Stimulated activated naive CD8-positive, alpha-beta T cell treated with anti-CD3 and anti-CD28 coated beads, Interleukin-15, Interleukin-2, amounts not matched to agents 100 ng/mL and 50 ng/mL, for 24 hours (primary cell): ENCODE measurements around the gene LIX1L.

Experiments
- H3K27ac Mint-ChIP-seq: one replicate; pipeline ENCODE4 v1.8.0; 2021; ENCODE audit warnings: mild to moderate bottlenecking, mixed read lengths
- H3K27me3 Mint-ChIP-seq: one replicate; pipeline ENCODE4 v1.8.0; 2021; ENCODE audit warnings: mixed read lengths
- H3K36me3 Mint-ChIP-seq: one replicate; pipeline ENCODE4 v1.8.0; 2021; ENCODE audit warnings: low read depth, mixed read lengths
- H3K4me1 Mint-ChIP-seq: one replicate; pipeline ENCODE4 v1.8.0; 2021; ENCODE audit warnings: low read depth, mixed read lengths
- H3K4me3 Mint-ChIP-seq: one replicate; pipeline ENCODE4 v1.8.0; 2021; ENCODE audit warnings: mild to moderate bottlenecking, mixed read lengths
- H3K9me3 Mint-ChIP-seq: one replicate; pipeline ENCODE4 v1.8.0; 2021; ENCODE audit warnings: mixed read lengths

Gene LIX1L

GRCh38 chr1:145961425-145962156, 3.8 kb upstream of the LIX1L start:
- Mint-ChIP-seq H3K9me3 (no peaks in the 10 kb centered on the region), H3K27me3 (no peaks in the 10 kb centered on the region)

GRCh38 chr1:145961109-145961424, 3.2 kb upstream of the LIX1L start:
- Mint-ChIP-seq H3K27me3 (no peaks in the 10 kb centered on the region), H3K4me3 (peak overlapping the region; percentile 97), H3K4me1 (peaks cover 59% of the 10 kb centered on the region), H3K9me3 (no peaks in the 10 kb centered on the region), H3K36me3 (no peaks in the 10 kb centered on the region), H3K27ac (peak overlapping the region; percentile 90)

More at GRCh38 chr1:145961425-145962156, 3.8 kb upstream of the LIX1L start:
- H3K4me1 Mint-ChIP-seq, result peaks cover 55% of the 10 kb centered on the region
- no peaks in the 10 kb centered on the region for H3K36me3 Mint-ChIP-seq
- peak overlapping the region; percentile 93 for H3K27ac Mint-ChIP-seq
- H3K4me3 Mint-ChIP-seq, result peak overlapping the region; percentile 97

GRCh38 chr1:145960468-145961108, 2.8 kb upstream of the LIX1L start:
- Mint-ChIP-seq H3K4me1 (peaks cover 64% of the 10 kb centered on the region), H3K36me3 (no peaks in the 10 kb centered on the region), H3K27me3 (no peaks in the 10 kb centered on the region), H3K4me3 (peak overlapping the region; percentile 97), H3K9me3 (no peaks in the 10 kb centered on the region), H3K27ac (peak overlapping the region; percentile 90)

- no peaks in the 10 kb centered on the region for H3K9me3 Mint-ChIP-seq
- peak overlapping the region; percentile 97 for H3K4me3 Mint-ChIP-seq
- no peaks in the 10 kb centered on the region for H3K27me3 Mint-ChIP-seq
- H3K4me1 Mint-ChIP-seq, result peaks cover 65% of the 10 kb centered on the region
- H3K27ac Mint-ChIP-seq, result no peak overlapping the region
- H3K36me3 Mint-ChIP-seq, result no peaks in the 10 kb centered on the region
Measured at GRCh38 chr1:145959957-145960467, 2.2 kb upstream of the LIX1L start.

- Mint-ChIP-seq H3K27ac (peak overlapping the region; percentile 9), H3K27me3 (no peaks in the 10 kb centered on the region), H3K4me1 (peaks cover 70% of the 10 kb centered on the region), H3K4me3 (peak overlapping the region; percentile 97), H3K9me3 (no peaks in the 10 kb centered on the region), H3K36me3 (peaks cover 3% of the 10 kb centered on the region)
Measured at GRCh38 chr1:145959333-145959732, 1.5 kb upstream of the LIX1L start.

- H3K4me3 Mint-ChIP-seq, result peak overlapping the region; percentile 31
Measured at GRCh38 chr1:145958734-145959133, 917 bp upstream of the LIX1L start.

GRCh38 chr1:145956781-145957442, 905 bp downstream of the LIX1L start:
- Mint-ChIP-seq H3K36me3 (peaks cover 8% of the 10 kb centered on the region), H3K9me3 (no peaks in the 10 kb centered on the region), H3K4me3 (peak overlapping the region; percentile 87), H3K4me1 (peaks cover 64% of the 10 kb centered on the region), H3K27ac (peak overlapping the region; percentile 77), H3K27me3 (no peaks in the 10 kb centered on the region)

More at GRCh38 chr1:145958734-145959133, 917 bp upstream of the LIX1L start:
- no peaks in the 10 kb centered on the region for H3K9me3 Mint-ChIP-seq
- no peak overlapping the region for H3K27ac Mint-ChIP-seq
- H3K27me3 Mint-ChIP-seq, result no peaks in the 10 kb centered on the region
- peaks cover 4% of the 10 kb centered on the region for H3K36me3 Mint-ChIP-seq
- H3K4me1 Mint-ChIP-seq, result peaks cover 70% of the 10 kb centered on the region

GRCh38 chr1:145956361-145956760, 1.5 kb downstream of the LIX1L start:
- peaks cover 14% of the 10 kb centered on the region for H3K36me3 Mint-ChIP-seq
- peaks cover 70% of the 10 kb centered on the region for H3K4me1 Mint-ChIP-seq
- H3K4me3 Mint-ChIP-seq, result peak overlapping the region; percentile 87
- peak overlapping the region; percentile 77 for H3K27ac Mint-ChIP-seq
- H3K9me3 Mint-ChIP-seq, result no peaks in the 10 kb centered on the region
- no peaks in the 10 kb centered on the region for H3K27me3 Mint-ChIP-seq

- Mint-ChIP-seq H3K4me3 (peak overlapping the region; percentile 87), H3K36me3 (peaks cover 17% of the 10 kb centered on the region), H3K27me3 (no peaks in the 10 kb centered on the region), H3K9me3 (no peaks in the 10 kb centered on the region), H3K27ac (no peak overlapping the region), H3K4me1 (peaks cover 74% of the 10 kb centered on the region)
Measured at GRCh38 chr1:145955436-145955835, 2.4 kb downstream of the LIX1L start.

GRCh38 chr1:145953861-145954260, 4.0 kb downstream of the LIX1L start:
- Mint-ChIP-seq H3K4me1 (peaks cover 70% of the 10 kb centered on the region), H3K36me3 (peaks cover 26% of the 10 kb centered on the region), H3K4me3 (no peak overlapping the region), H3K27ac (no peak overlapping the region), H3K9me3 (no peaks in the 10 kb centered on the region), H3K27me3 (no peaks in the 10 kb centered on the region)

- Mint-ChIP-seq H3K4me1 (peaks cover 61% of the 10 kb centered on the region), H3K9me3 (no peaks in the 10 kb centered on the region), H3K27me3 (no peaks in the 10 kb centered on the region), H3K27ac (no peak overlapping the region), H3K4me3 (no peak overlapping the region), H3K36me3 (peaks cover 26% of the 10 kb centered on the region)
Measured at GRCh38 chr1:145952903-145953302, 4.9 kb downstream of the LIX1L start.

- H3K36me3 Mint-ChIP-seq, result peaks cover 35% of the 10 kb centered on the region
- no peaks in the 10 kb centered on the region for H3K27me3 Mint-ChIP-seq
- H3K27ac Mint-ChIP-seq, result no peak overlapping the region
- H3K4me1 Mint-ChIP-seq, result peaks cover 57% of the 10 kb centered on the region
- H3K4me3 Mint-ChIP-seq, result no peak overlapping the region
- no peaks in the 10 kb centered on the region for H3K9me3 Mint-ChIP-seq
Measured at GRCh38 chr1:145951526-145951925, 6.3 kb downstream of the LIX1L start.

- no peaks in the 10 kb centered on the region for H3K27me3 Mint-ChIP-seq
- no peaks in the 10 kb centered on the region for H3K9me3 Mint-ChIP-seq
- no peak overlapping the region for H3K27ac Mint-ChIP-seq
- no peak overlapping the region for H3K4me3 Mint-ChIP-seq
- H3K4me1 Mint-ChIP-seq, result peaks cover 34% of the 10 kb centered on the region
- H3K36me3 Mint-ChIP-seq, result peaks cover 38% of the 10 kb centered on the region
Measured at GRCh38 chr1:145949219-145949618, 8.6 kb downstream of the LIX1L start.

GRCh38 chr1:145947551-145947950, 10.3 kb downstream of the LIX1L start:
- Mint-ChIP-seq H3K27me3 (no peaks in the 10 kb centered on the region), H3K4me3 (no peak overlapping the region), H3K4me1 (peaks cover 29% of the 10 kb centered on the region), H3K9me3 (no peaks in the 10 kb centered on the region), H3K36me3 (peaks cover 49% of the 10 kb centered on the region), H3K27ac (no peak overlapping the region)

GRCh38 chr1:145946477-145946986, 11.3 kb downstream of the LIX1L start:
- peaks cover 20% of the 10 kb centered on the region for H3K4me1 Mint-ChIP-seq
- peaks cover 48% of the 10 kb centered on the region for H3K36me3 Mint-ChIP-seq
- H3K27me3 Mint-ChIP-seq, result no peaks in the 10 kb centered on the region
- no peak overlapping the region for H3K4me3 Mint-ChIP-seq
- no peaks in the 10 kb centered on the region for H3K9me3 Mint-ChIP-seq
- no peak overlapping the region for H3K27ac Mint-ChIP-seq
